Testis (tissue), 2 donors: Measurements from ENCODE around the gene SOWAHA.

Source experiments
- POLR2A ChIP-seq: fragments of 450-650 bp; IDR thresholded peaks from one replicate; pipeline ENCODE4 v1.6.1; 2017; ENCODE audit warnings: antibody characterized with exemption, mild to moderate bottlenecking, moderate library complexity
- TF ChIP-seq, protein P1 (sequence below), 3 experiments: fragments of 450-650 bp in 2 of 3; fragments of 200-600 bp in 1 of 3; sonication (generic) in 1 of 3; IDR thresholded peaks; one replicate each; pipeline ENCODE4 v1.5.1; 2016 to 2019; ENCODE audit warnings: antibody characterized with exemption in 3 of 3, mild to moderate bottlenecking in 2 of 3, moderate library complexity in 1 of 3

- TF ChIP-seq, protein P1, sequence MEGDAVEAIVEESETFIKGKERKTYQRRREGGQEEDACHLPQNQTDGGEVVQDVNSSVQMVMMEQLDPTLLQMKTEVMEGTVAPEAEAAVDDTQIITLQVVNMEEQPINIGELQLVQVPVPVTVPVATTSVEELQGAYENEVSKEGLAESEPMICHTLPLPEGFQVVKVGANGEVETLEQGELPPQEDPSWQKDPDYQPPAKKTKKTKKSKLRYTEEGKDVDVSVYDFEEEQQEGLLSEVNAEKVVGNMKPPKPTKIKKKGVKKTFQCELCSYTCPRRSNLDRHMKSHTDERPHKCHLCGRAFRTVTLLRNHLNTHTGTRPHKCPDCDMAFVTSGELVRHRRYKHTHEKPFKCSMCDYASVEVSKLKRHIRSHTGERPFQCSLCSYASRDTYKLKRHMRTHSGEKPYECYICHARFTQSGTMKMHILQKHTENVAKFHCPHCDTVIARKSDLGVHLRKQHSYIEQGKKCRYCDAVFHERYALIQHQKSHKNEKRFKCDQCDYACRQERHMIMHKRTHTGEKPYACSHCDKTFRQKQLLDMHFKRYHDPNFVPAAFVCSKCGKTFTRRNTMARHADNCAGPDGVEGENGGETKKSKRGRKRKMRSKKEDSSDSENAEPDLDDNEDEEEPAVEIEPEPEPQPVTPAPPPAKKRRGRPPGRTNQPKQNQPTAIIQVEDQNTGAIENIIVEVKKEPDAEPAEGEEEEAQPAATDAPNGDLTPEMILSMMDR (IDR thresholded peaks at IDR 0.05): no peak
- TF ChIP-seq POLR2A: no peak
Observed at GRCh38 chr5:132821791-132822190, 8.7 kb downstream of the SOWAHA start.
